GM13977 (cell line): Measurements from ENCODE around the gene ANKRD13A.

Experiments used
- DNase-seq: peaks from one replicate; pipeline ENCODE4 v3.0.0; 2012; ENCODE audit warnings: low spot score
- in situ Hi-C: fragments of 300-500 bp; cut with MboI; formaldehyde crosslinking; loops from one replicate; pipeline ENCODE4 v1.12.0; 2022; ENCODE audit warnings: low sequenced_read_pairs, low pct_unique_long_range_greater_than_20kb, mixed read lengths, inconsistent platforms; ENCODE audit not compliant: unreplicated experiment
- TF ChIP-seq, protein P1 (sequence below): IDR thresholded peaks from 2 replicates; pipeline ENCODE4 v1.5.1; 2012; ENCODE audit warnings: mild to moderate bottlenecking, control low read depth; ENCODE audit not compliant: insufficient read depth; ENCODE audit errors: extremely low read depth, missing control alignments

ANKRD13A gene

DNA sequence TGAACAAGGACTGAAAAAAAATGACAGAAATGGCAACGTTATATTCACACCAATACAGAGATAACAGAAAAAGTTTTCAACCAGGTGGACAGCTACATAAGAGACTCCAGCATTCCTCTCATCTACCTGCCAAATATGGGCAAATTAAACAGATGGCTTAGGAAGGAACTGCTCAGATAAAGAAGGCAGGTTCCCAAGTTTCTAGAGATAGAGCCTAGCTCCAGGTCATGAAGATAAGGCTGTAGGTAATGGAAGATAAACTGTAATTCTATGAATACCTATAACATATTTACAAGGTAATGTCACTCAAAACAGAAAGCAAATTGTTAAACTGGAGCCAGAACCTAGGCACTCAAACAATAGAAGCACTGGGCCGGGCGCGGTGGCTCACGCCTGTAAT lies 45.6 kb upstream of the ANKRD13A start:
- TF ChIP-seq, protein P1, sequence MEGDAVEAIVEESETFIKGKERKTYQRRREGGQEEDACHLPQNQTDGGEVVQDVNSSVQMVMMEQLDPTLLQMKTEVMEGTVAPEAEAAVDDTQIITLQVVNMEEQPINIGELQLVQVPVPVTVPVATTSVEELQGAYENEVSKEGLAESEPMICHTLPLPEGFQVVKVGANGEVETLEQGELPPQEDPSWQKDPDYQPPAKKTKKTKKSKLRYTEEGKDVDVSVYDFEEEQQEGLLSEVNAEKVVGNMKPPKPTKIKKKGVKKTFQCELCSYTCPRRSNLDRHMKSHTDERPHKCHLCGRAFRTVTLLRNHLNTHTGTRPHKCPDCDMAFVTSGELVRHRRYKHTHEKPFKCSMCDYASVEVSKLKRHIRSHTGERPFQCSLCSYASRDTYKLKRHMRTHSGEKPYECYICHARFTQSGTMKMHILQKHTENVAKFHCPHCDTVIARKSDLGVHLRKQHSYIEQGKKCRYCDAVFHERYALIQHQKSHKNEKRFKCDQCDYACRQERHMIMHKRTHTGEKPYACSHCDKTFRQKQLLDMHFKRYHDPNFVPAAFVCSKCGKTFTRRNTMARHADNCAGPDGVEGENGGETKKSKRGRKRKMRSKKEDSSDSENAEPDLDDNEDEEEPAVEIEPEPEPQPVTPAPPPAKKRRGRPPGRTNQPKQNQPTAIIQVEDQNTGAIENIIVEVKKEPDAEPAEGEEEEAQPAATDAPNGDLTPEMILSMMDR: no peak
- no peak for DNase-seq
- in situ Hi-C loops: no loop called here

DNA sequence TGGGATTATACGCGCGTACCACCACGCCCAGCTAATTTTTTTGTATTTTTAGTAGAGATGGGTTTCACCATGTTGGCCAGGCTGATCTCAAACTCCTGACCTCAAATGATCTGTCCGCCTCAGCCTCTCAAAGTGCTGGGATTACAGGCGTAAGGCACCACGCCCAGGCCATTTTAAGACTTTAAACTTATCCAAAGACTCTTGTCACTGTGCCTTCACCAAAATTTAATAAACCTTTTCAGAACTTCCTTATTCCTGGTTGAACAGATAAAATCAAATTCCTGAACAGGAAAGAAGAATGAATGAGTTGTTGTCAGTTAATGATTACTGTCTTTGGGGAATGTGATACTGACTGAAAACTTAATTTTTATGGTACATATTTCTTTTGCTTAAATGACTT lies 40.9 kb upstream of the ANKRD13A start:
- TF ChIP-seq, protein P1: no peak
- in situ Hi-C loops: no loop called here
- no peak for DNase-seq

DNA sequence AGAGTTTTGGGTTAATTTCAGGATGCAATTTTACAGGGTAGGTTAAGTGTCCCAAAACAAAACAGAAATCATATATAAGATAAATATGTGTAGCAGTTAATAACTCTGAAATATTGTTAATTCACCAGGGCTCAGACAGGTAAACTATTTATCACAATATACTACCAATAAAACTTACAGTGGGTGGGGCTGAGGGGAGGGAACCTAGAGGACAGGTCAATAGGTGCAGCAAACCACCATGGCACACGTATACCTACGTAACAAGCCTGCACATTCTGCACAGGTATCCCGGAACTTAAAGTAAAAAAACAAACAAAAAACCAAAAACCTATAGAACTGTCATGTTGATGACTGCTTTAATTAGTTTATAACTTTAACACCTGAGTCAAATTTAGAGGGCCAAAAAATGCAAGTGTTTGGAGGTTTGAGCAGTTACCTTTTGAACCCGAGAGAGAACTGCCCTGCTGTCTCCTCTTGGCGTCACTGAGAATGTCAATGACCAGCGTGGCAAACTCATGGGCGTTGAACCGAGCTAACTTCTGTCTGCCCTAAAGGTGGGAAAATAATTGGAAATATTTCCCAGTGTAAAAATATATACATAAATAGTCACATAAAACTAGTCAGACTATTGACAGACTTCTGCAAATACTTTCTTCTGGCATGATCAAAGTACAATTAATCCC lies 39.7 kb upstream of the ANKRD13A start:
- TF ChIP-seq, protein P1: no peak
- in situ Hi-C loops: no loop called here
- no peak for DNase-seq

DNA sequence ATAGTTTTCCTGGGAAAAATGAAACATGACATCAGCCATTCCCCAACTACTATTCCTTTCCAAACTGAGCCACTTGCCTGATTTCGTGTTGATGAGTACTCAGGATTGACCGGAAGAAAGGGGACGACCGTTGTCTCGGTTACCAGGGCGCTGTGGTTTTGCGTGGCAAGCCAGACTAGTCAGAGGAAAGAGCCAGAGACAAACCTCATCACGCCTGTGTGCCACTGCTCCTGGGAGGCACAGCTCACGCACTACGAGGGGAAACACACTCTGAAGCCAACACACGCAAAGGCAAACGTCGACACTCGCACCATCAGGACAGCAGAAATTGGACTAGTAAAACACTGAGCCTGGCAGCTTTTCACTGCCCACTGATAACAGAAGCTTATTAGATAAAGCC lies 38.0 kb upstream of the ANKRD13A start:
- TF ChIP-seq, protein P1: no peak
- in situ Hi-C loops: no loop called here
- DNase-seq: no peak

DNA sequence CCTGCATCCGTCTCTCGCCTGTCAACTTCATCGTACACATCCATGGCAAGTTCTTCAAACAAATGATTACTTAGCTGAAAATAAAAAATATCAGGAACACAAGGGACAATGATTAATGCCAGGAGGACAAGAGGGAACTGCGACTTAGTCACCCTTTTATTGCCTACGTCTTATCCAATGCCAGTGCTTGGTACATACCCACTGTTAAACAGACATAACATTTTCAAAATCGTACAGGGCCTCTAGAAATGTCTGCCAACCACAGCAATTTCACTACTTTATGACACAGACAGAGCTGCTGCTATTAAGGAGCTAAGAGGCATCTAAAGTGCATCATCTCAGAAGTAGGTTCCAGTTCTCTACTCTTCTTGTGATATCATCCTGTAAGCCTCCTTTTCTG lies 37.6 kb upstream of the ANKRD13A start:
- TF ChIP-seq, protein P1: no peak
- no peak for DNase-seq
- in situ Hi-C loops: no loop called here

DNA sequence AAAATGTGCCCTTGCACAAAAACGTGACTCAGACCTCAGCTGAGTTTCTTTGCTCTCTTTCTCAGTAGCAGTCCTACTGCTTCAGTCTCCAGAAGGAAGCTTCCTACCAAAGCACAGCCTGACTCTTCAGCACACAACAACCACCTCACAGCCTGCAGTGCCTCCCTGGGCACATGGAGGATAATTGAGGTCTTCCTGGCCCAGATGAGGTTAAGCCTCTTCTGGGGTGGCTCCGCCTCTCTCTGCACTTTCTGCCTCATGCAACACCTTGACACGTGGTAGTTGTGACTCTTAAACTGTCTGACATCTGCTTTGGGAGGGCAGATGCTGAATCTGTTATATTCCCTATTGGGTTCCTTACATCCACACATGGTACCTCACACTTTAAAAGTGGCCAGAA lies 36.8 kb upstream of the ANKRD13A start:
- TF ChIP-seq, protein P1: no peak
- no peak for DNase-seq
- in situ Hi-C loops: no loop called here

DNA sequence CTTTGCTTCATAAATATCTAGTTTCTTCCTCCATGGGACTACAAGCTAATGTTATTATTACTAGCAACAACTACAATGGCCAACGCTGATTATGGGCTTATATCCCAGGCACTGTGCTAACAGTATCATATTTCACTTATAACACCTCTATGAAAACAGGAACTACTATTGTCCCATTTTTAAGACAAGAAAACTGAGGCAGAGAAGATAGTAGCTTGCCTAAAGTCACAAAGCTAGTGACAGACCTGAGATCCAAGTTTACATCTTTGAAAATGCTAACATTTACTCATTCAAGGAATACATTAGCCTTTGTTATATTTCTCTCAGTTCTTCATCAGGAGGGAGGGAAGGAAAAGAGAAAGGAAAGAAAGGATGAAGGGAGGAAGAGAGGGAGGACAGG lies 35.9 kb upstream of the ANKRD13A start:
- DNase-seq: no peak
- in situ Hi-C loops: no loop called here
- TF ChIP-seq, protein P1: no peak
